Lung (tissue), 12 donors: ENCODE results near the gene RIC1. TPM values are rescaled to one million over a fixed set of nuclear protein-coding genes. Genes with fewer than 3 reads are reported as not detected.
"Not testable (repeated sequence)": the region's sequence is repeated elsewhere in the genome, so short reads cannot be mapped to it uniquely, and the experiment has no call there.

ENCODE experiments used
- ATAC-seq: fragments of 200-7000 bp; cut with Tn5 transposase; one replicate; pipeline ENCODE4 v1.9.1; 2020; ENCODE audit warnings: moderate number of reproducible peaks; ENCODE audit not compliant: insufficient read depth, low FRiP score
- DNase-seq, 3 donors: peaks; one replicate each; pipeline ENCODE4 v3.0.0-alpha.2; 2013 to 2017
- H3K27ac ChIP-seq, 2 donors: one replicate each; pipeline ENCODE4 v1.5.1; 2013; ENCODE audit warnings: mild to moderate bottlenecking in 2 of 2, moderate library complexity in 2 of 2, control low read depth in 1 of 2, inconsistent platforms in 1 of 2, low read depth in 1 of 2, low read length in 1 of 2
- H3K27me3 ChIP-seq, 3 donors: one replicate each; pipeline ENCODE4 v1.5.1; 2013; ENCODE audit warnings: low read length in 2 of 3; ENCODE audit not compliant: control insufficient read depth in 3 of 3, insufficient read depth in 3 of 3
- H3K36me3 ChIP-seq, 4 donors: one replicate each; pipeline ENCODE4 v1.5.1; 2013; ENCODE audit warnings: low read length in 4 of 4, mild to moderate bottlenecking in 1 of 4, moderate library complexity in 1 of 4; ENCODE audit not compliant: control insufficient read depth in 4 of 4, insufficient read depth in 4 of 4
- H3K4me1 ChIP-seq, 5 donors: one replicate each; pipeline ENCODE4 v1.5.1; 2013; ENCODE audit warnings: low read length in 5 of 5, mild to moderate bottlenecking in 2 of 5, moderate library complexity in 1 of 5; ENCODE audit not compliant: control insufficient read depth in 5 of 5, insufficient read depth in 5 of 5
- H3K4me3 ChIP-seq: one replicate; pipeline ENCODE4 v1.5.1; 2013; ENCODE audit warnings: mild to moderate bottlenecking, control low read depth, moderate library complexity
- H3K9ac ChIP-seq, 2 donors: one replicate each; pipeline ENCODE4 v1.5.1; 2013; ENCODE audit warnings: low read length in 2 of 2, control low read depth in 1 of 2; ENCODE audit not compliant: insufficient read depth in 1 of 2
- H3K9me3 ChIP-seq, 4 donors: one replicate each; pipeline ENCODE4 v1.5.1; 2013; ENCODE audit warnings: low read length in 3 of 4, mild to moderate bottlenecking in 1 of 4, moderate library complexity in 1 of 4; ENCODE audit not compliant: control insufficient read depth in 4 of 4, insufficient read depth in 3 of 4
- CTCF ChIP-seq: IDR thresholded peaks from 2 replicates; pipeline ENCODE4 v1.5.1; 2012; ENCODE audit warnings: mild to moderate bottlenecking; ENCODE audit errors: control extremely low read depth, extremely low read depth
- WGBS, 2 donors: extraction: QIAGEN DNeasy Blood & Tissue Kit; methylation state at CpG; one replicate each; pipeline ENCODE4 v1.1.7; 2013; 5-methylcytosine and 5-hydroxymethylcytosine counted together
- polyA plus RNA-seq, 2 donors: library from polyadenylated mRNA; stranded (reverse); fragments of 200-250 nt; gene quantifications; one replicate each; pipeline ENCODE4 v1.2.1, GENCODE V29; 2013
- total RNA-seq, 2 donors: library from RNA; depleted of rRNA in 1 of 2; stranded (reverse); fragments of >200 nt in 1 of 2; gene quantifications; one replicate each; pipeline ENCODE4 v1.2.1, GENCODE V29; 2014 to 2021
- donor health status: control.
- donor health status: control.
- donor health status: Bipolar disorder and iron deficiency.
- donor health status: healthy.
- donor health status: DM: yes; HTN: yes; CAD: no.

RIC1 gene
- total and polyA plus RNA-seq, 4 donors: 3.5 to 46.0 (median 14.4) TPM

- Histone ChIP-seq H3K4me3 (no peak overlapping the region), H3K9ac (no peak overlapping the region), H3K27me3 (no peaks in the 10 kb centered on the region), H3K36me3 (peaks cover 4 to 17% (median 10%) of the 10 kb centered on the region in 4 donors), H3K27ac (no peak overlapping the region), H3K4me1 (no peaks in the 10 kb centered on the region), H3K9me3 (peaks cover 0 to 3% (median under 1%) of the 10 kb centered on the region in 4 donors)
- WGBS, 2 donors: 95 to 98% methylated on average over 5 of the region's 5 CpGs
- DNase-seq (no peak), ATAC-seq (no peak)
- TF ChIP-seq CTCF: no peak
These were observed 86.7 kb downstream of the RIC1 start for GRCh38 chr9:5715548-5716127.

GRCh38 chr9:5717434-5717833, 88.5 kb downstream of the RIC1 start:
- not testable (repeated sequence) for H3K27me3 ChIP-seq, DNase-seq, H3K9me3 ChIP-seq, ATAC-seq, H3K4me3 ChIP-seq, H3K4me1 ChIP-seq, H3K27ac ChIP-seq, H3K9ac ChIP-seq
- H3K36me3 ChIP-seq: peaks cover 9 to 22% (median 15%) of the 10 kb centered on the region in 4 donors
- WGBS, 2 donors: 88 to 95% methylated on average over 10 of the region's 10 CpGs

GRCh38 chr9:5718296-5719032, 89.6 kb downstream of the RIC1 start:
- no peak overlapping the region for H3K4me3 ChIP-seq
- peaks cover 9 to 25% (median 13%) of the 10 kb centered on the region in 4 donors for H3K36me3 ChIP-seq
- H3K9ac ChIP-seq: no peak overlapping the region
- H3K4me1 ChIP-seq: no peaks in the 10 kb centered on the region
- TF ChIP-seq CTCF: no peak
- H3K9me3 ChIP-seq: peaks cover 0 to 3% (median under 1%) of the 10 kb centered on the region in 4 donors
- H3K27me3 ChIP-seq: no peaks in the 10 kb centered on the region
- DNase-seq (no peak), ATAC-seq (no peak)
- no peak overlapping the region for H3K27ac ChIP-seq

- no peak for TF ChIP-seq CTCF
- H3K9ac ChIP-seq: no peak overlapping the region
- H3K27ac ChIP-seq: no peak overlapping the region
- peaks cover 9 to 23% (median 13%) of the 10 kb centered on the region in 4 donors for H3K36me3 ChIP-seq
- H3K27me3 ChIP-seq: no peaks in the 10 kb centered on the region
- peaks cover 0 to 3% (median 2%) of the 10 kb centered on the region in 4 donors for H3K9me3 ChIP-seq
- no peak for ATAC-seq
- no peaks in the 10 kb centered on the region for H3K4me1 ChIP-seq
- no peak overlapping the region for H3K4me3 ChIP-seq
- no peak for DNase-seq
- WGBS, 2 donors: 56 to 70% methylated on average over 3 of the region's 3 CpGs
These were observed 90.4 kb downstream of the RIC1 start for GRCh38 chr9:5719100-5719926.
